Peyer's patch (tissue), 4 donors: ENCODE data around the gene NRN1L.

ENCODE experiments used
- POLR2A ChIP-seq, 2 donors: fragments of 450-650 bp; IDR thresholded peaks; one replicate each; pipeline ENCODE4 v1.5.1; 2017; ENCODE audit warnings: antibody characterized with exemption in 2 of 2, mild to moderate bottlenecking in 2 of 2, moderate library complexity in 2 of 2
- TF ChIP-seq, protein P1 (sequence below), 6 experiments: fragments of 450-650 bp in 4 of 6; fragments of 200-600 bp in 2 of 6; sonication (generic) in 1 of 6; IDR thresholded peaks; one replicate each; pipeline ENCODE4 v1.5.1; 2017 to 2019; ENCODE audit warnings: antibody characterized with exemption in 6 of 6, mild to moderate bottlenecking in 3 of 6, moderate library complexity in 1 of 6

DNA sequence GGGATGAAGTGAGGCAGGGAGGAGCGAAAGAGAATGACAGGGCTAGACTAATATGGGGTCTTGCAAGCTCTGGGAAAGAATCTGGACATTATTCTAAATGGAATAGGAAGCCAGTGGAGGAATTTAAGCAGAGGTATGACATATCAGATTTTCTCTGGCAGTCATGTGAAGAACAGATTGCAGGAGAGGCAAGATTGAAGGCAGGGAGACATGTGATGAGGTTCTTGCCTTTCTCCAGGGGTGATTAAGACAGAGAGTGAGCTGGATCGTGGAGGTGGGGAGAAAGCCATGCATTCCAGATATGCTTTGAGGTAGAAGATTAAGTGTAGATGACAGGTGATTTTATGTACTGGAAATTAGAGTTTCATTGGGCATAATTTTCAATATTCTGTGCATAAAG is 46.9 kb upstream of the NRN1L start:
- TF ChIP-seq, protein P1, sequence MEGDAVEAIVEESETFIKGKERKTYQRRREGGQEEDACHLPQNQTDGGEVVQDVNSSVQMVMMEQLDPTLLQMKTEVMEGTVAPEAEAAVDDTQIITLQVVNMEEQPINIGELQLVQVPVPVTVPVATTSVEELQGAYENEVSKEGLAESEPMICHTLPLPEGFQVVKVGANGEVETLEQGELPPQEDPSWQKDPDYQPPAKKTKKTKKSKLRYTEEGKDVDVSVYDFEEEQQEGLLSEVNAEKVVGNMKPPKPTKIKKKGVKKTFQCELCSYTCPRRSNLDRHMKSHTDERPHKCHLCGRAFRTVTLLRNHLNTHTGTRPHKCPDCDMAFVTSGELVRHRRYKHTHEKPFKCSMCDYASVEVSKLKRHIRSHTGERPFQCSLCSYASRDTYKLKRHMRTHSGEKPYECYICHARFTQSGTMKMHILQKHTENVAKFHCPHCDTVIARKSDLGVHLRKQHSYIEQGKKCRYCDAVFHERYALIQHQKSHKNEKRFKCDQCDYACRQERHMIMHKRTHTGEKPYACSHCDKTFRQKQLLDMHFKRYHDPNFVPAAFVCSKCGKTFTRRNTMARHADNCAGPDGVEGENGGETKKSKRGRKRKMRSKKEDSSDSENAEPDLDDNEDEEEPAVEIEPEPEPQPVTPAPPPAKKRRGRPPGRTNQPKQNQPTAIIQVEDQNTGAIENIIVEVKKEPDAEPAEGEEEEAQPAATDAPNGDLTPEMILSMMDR (IDR thresholded peaks at IDR 0.05): no peak
- TF ChIP-seq POLR2A (IDR thresholded peaks at IDR 0.05): no peak
